ENCODE results near the gene CORO1C.
A peak's percentile ranks its signal among the peaks of the same experiment; 100 is the strongest.
"Not testable (repeated sequence)": the region's sequence is repeated elsewhere in the genome, so short reads cannot be mapped to it uniquely, and the experiment has no call there.

The CORO1C gene

DNA sequence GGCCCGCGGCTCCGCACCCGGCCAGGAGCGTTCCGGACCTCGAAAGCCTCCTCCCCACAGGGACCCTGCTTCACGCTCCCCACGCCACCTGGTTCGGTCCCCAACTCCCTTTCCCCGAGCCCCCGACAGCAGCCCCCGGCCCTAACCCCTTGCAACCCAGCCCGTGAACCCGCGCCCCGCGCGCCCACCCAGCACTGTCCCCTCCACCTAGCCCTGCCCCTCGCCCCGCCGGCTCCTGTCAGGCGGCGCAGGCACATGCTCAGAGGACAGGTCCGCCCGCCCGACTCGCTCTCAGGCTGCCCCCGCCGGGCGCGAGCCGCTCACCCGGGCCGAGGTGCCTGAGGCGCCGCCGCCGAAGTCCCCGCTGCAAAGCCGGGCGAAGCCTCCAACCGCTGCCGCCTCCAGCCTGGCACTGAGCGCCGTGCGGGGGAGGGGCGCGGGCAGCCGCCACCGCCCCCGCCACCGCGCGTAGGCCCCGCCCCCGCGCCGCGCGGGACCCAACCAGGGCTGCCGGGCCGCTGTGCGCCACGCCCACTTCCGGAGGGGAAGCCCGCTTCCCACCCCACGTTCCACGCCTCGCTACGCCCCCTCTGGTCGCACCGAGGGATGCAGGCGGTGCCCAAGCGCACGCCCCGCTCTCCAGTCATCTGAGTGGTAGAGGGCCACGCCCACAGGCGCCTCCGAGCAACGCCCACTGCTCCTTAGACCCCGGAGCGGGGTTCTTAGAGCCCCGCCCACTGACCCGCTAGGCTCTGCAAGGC, at the start of gene CORO1C:
CORO1C (minus strand) TSS at position 414 of the 761 bp plus-strand sequence. CDS start 30,200 bp downstream, outside the sequence.
- peak; percentile 87 to 96 (median 94) for DNase-seq (ENCODE audit: low read depth in 3 of 3)

- DNase-seq (ENCODE audit: low read depth in 3 of 3) = no peak
Measured at GRCh38 chr12:108779998-108780688, 48.8 kb upstream of the CORO1C start.

DNA sequence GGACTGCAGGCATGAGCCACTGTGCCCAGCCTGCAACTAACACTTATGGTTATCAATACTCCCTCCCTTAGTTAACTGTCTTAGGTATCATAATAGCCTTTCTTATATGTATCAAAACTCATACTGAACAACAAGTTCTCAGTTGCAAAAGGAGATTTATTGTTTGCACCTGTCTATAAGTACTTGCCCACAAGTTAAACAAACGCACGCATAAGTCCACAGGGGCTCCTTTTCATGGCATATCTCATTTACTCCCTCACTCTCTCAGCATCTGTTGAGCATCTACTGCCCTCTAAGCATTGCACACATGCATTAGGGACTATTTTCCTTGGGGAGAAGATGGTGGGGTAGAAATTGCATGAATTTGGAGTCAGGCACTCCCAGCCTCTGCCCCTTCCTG, 46.7 kb upstream of the CORO1C start:
- no peak for DNase-seq (ENCODE audit: low read depth in 3 of 3)

- no peak for DNase-seq (ENCODE audit: low read depth in 3 of 3)
Measured at GRCh38 chr12:108777156-108777555, 45.8 kb upstream of the CORO1C start.

DNA sequence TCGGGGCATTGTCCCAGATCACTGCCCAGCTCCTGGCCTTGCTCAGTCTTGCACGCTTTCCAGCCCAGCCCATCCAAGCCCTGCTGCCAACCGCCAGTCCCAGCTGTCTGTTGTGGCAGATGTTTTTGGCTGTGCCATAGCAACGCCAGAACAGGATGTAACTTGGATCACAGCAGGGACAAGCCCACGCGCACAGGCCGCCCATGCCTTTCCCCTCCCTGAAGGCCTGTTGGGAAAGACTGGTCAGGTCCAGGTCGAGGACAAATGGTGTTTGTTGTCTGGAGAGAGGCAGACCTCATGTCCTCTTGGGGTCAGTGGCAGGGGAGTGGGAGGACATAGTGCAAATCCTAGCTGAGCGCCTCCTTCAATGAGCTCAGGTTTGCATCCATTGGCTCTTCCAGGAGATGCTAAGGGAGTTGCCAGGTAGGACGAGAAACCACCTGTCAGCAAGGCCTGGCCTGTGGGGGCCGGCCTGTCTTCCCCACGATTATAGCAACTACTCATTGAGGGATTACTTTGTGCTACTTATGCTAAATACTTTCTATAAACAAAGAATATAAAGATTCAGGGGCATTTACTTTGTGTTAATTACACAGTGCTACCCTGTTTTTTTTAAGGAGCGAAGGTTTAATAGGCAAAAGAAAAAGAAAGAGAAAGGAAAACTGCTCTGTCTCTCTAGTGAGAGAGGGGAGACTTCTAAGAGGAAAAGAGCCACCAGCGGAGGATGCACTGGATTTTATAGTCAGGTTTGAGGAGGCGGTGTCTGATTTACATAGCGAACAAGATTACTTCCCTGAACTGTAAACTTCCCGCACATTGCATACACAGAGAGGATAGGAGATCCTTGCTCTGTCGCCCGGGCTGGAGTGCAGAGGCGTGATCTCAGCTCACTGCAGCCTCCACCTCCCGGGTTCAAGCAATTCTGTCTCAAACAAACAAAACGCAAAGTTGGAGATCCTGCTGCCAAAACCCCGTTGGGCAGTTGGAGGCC, 42.8 kb upstream of the CORO1C start:
- DNase-seq (ENCODE audit: low read depth in 3 of 3) = no peak

DNA sequence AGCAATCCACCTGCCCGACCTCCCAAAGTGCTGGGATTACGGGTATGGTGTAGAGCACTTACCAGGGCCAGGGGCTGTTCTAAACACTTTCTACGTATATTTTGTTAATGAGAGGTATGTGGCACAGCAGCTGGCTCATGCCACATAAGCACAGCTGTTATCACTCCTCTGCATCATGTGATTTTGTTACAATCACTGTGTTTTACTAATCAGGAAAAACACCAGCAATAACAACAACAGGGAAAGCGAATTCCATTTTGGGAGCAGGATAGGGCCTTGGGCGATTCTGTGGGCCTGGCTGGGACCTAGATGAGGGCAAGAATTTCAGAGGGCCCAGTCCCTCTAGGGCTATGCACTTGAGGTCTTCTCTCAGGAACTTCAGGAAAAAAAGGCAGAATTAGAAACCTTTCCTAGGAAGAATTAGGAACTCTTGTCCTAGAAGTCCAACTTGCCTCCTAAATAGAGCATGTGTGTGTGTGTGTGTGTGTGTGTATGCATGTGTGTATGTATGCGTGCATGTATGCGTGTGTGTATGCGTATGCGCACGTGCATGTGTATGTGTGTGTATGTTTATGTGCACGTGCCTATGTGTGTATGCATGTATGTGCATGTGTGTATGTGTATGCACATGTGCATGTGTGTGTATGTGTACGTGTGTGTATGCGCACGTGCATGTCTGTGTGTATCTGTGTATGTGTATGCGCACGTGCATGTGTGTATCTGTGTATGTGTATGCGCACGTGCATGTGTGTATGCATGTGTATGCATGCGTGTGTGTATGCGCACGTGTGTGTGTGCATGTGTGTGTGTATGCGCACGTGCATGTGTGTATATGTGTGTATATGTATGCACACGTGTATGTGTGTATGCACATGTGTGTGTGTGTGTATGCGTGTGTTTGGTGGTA, 41.8 kb upstream of the CORO1C start:
- DNase-seq (ENCODE audit: low read depth in 3 of 3) = no peak

DNA sequence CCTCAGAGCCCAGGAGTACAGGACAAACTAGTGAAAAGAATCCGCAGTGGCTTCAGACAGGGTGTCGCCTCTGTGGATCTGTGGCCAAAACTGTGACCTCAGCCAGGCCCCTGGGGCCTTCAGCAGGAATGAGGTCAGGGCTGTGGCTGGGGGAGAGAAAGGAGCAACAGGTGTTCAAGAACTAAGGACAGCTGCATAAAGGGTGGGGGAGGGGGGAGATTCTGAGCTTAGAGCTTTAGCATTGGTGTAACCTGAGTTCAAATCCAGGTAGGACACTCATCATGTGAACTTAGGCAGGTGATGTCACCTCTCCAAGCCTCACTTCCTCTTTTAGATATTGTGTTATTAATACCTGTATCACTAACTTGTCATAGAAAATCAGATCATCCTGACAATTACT, 40.9 kb upstream of the CORO1C start:
- DNase-seq (ENCODE audit: low read depth in 3 of 3) = no peak

- DNase-seq (ENCODE audit: low read depth in 3 of 3) = not testable (repeated sequence)
Measured at GRCh38 chr12:108771835-108772234, 40.5 kb upstream of the CORO1C start.

DNA sequence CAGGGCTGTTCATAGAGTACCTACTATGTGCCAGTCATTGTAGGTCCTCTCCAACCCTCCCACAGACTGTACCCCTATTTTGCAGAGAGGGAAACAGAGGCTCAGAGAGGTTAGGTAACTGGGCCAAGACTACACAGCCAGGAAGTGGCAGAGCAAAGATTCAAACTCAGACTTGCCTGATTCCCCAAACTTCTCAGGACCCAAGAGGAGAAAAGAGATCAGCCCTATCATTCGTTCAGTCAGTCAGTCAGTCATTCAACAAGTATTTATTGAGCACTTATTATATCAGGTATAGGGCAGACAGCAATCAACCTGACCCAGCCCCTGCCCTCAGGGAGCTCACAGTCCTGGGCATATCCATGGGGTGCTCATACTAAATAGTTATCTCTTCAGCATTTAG, 39.6 kb upstream of the CORO1C start:
- no peak for DNase-seq (ENCODE audit: low read depth in 3 of 3)

DNA sequence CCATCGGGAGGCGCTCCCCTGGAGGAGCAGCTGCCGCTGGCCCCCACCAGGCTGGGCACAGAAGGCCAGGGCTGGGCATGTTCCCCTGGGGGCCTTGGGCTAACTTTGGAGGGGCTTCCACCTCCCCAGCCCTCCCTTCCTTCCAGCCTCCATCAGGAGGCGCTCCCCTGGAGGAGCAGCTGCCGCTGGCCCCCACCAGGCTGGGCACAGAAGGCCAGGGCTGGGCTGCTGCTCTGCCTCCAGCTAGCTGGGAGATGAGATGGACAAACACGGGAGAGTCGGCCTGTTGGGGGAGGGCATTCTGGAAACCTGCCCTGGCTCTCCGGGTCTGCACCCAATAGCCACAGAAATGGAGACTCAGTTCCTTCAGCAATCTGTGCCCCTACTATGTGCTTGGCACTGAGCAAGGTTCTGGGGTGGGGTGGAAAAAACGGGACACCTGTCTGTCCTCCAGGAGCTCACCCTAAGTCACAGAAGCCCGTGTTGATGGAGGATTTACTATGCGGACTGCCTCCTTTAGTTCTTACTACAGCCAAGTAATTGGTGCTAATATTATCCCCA, 39.0 kb upstream of the CORO1C start:
- DNase-seq (ENCODE audit: low read depth in 3 of 3) = no peak

- DNase-seq (ENCODE audit: low read depth in 3 of 3) = no peak
Measured at GRCh38 chr12:108768591-108769500, 37.5 kb upstream of the CORO1C start.

- DNase-seq (ENCODE audit: low read depth in 3 of 3) = no peak
Measured at GRCh38 chr12:108766294-108766693, 35.0 kb upstream of the CORO1C start.

- DNase-seq (ENCODE audit: low read depth in 3 of 3) = no peak
Measured at GRCh38 chr12:108765289-108765764, 34.0 kb upstream of the CORO1C start.

DNA sequence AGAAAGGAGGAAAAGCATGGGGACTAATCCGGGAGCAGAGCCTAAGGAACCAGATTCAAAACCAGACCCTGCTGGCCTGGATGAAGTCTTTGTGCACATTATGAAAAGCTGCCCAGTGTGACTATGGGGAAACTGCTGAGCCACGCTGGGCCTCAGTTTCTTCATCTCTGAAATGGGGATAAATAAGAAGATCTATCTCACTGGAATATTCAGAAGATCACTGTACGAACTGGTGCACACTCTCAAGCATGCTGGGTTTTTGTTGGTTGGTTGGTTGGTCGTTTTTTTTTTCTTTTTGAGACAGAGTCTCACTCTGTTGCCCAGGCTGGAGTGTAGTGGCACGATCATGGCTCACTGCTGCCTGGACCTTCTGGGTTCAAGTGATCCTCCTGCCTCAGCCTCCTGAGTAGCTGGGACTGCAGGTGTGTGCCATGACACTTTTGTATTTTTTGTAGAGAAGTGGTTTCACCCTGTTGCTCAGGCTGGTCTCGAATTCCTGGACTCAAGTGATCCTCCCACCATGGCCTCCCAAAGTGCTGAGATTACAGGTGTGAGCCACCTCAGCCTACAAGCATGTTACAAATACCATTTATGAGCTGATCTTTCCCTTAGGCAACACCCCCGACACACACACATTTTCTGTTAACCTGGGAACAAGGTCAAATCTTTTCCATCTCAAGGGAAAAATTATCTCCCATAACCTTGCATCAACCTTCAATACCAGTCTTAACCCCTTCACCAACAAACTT, 33.4 kb upstream of the CORO1C start:
- no peak for DNase-seq (ENCODE audit: low read depth in 3 of 3)

DNA sequence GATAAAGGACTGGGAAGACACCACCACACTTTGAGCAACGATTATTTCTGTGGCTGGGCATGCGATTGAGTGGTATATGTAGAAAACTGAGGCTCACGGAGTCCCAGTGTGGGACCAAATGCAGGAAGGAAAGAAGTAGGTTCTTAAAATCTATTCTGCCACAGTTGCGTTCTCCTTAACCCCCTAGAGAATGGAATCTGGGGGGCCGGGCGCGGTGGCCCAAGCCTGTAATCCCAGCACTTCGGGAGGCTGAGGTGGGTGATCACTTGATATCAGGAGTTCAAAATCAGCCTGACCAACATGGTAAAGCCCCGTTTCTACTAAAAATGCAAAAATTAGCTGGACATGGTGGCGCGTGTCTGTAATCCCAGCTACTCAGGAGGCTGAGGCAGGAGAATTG, 29.9 kb upstream of the CORO1C start:
- DNase-seq (ENCODE audit: low read depth in 3 of 3) = no peak

DNA sequence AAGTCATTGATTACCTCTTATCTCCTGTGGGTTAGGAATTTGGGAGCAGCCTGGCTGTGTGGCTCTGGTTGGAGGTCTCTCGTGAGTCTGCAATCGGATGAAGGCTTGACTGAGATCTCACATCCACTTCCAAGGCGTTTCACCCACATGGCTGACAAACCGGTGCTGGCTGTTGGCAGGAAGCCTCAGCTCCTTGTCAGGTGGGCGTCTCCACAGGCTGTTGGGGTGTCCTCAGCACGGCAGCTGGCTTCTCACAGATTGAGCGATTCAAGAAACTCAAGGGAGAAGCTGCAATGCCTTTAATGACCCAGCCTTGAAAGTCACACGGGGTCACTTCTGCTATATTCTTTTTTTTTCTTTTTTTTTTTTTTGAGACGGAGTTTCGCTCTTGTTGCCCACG, 28.6 kb upstream of the CORO1C start:
- no peak for DNase-seq (ENCODE audit: low read depth in 3 of 3)

- no peak for DNase-seq (ENCODE audit: low read depth in 3 of 3)
Measured at GRCh38 chr12:108757856-108758255, 26.5 kb upstream of the CORO1C start.

- no peak for DNase-seq (ENCODE audit: low read depth in 3 of 3)
Measured at GRCh38 chr12:108756421-108756820, 25.1 kb upstream of the CORO1C start.

- DNase-seq (ENCODE audit: low read depth in 3 of 3) = no peak
Measured at GRCh38 chr12:108755481-108755880, 24.2 kb upstream of the CORO1C start.
